ENCODE data around the gene CRTC3.
"Not testable (repeated sequence)": the region's sequence is repeated elsewhere in the genome, so short reads cannot be mapped to it uniquely, and the experiment has no call there.

Gene CRTC3
- total RNA-seq = 91.9 to 98.8 reads per million in 2 donors

DNA sequence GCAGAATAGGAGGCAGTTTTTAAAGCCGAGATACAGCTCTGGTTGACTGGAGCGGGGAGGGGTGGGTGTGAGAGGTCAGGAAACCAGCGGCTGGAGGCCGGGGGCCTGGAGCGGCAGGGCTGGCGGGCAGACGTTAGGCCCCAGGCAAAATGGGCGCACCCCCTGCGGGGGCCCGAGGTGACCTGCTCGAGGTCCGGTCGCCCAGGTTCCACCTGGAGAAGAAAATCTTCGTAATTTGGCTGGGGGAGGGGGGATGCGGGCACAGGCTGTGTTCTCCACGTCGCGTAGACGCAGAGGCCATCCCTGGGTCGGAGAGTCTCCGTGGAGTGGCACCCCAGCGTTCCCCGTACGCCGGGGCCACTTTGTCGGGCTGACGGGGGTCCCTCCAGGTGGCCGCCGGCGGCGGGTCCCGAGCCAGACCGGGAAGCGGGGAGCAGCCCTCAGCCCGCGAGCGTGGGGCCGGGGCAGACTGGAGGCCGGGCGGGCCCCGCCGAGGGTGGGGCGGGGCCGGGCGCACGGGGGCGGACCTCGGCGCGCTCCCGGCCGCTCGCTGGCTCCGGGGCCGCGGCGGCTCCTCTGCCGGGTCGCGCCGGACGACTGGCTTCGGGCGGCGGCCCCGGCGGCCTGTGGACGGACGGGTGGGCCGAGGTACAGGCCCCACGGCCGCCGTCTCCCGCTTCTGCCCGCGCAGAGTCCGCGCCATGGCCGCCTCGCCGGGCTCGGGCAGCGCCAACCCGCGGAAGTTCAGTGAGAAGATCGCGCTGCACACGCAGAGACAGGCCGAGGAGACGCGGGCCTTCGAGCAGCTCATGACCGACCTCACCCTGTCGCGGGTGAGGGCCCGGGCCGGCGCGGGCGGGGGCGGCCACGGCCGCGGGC lies at the start of gene CRTC3:
Gene CRTC3 (plus strand): TSS at position 553 of the 879 bp plus-strand sequence. CDS start 149 bp downstream, at position 702.
- DNase-seq = peak; percentile 23 to 77 (median 39)

DNA sequence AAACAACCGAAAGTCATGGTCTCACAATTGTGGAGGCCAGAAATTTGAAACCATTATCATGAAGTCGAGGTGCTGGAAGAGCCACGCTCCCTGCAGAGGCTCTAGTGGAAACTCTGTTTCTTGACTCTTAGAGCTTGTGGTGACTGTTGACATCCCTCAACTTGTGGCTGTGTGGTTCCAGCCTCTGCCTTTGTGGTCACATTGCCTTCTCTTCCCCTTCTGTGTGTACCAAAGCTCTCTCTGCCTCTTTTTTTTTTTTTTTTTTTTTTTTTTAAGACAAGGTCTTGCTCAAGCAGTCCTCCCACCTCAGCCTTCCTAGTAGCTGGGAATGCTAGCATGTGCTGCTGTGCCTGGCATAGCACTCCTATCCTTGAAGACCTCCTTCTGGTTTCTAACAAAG lies 48.7 kb upstream of the CRTC3 start:
- peak in 1 of 5 experiments; percentile 88 for DNase-seq

DNA sequence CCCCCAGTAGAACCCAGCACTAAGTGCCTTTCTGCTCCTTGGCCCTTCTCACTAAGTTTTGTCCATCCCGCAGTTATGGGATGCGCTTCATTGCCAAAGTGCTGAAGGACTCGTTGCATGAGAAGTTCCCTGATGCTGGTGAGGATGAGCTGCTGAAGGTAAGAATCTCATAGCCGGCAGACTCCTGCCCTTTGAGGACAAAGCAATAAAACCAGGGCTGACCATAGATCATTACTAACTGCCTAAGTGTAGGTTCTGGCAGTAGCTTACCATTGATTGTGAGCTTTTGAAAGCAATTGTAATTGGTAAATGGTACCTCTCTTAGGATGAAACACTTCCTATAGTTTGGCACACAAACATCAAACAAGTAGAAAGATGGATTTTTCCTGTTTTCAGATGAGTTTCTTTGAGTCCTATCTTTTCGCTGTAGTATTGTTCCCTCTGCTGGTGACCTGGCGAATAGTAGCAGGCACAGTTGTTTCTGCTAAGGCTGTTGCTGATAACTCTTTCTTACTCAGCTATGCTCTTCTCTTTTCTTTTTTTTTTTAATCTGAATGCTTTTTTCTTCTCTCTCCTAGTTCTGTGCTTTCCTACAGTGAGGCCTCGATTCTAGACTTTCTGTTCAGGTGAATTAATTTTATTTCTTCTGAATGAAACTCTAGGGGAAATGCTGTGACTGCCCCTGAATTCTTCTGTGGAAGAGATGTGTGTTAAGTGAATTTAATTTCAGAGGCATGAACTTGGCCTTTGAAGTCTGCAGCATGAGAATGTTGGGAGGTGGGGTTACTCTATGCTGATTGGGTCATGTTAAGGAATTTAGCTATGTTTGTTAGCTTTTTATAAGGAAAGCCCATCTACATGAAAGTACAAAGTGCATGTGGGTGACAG lies 47.4 kb upstream of the CRTC3 start:
- peak in 4 of 5 experiments; percentile 12 to 60 (median 16) for DNase-seq

DNA sequence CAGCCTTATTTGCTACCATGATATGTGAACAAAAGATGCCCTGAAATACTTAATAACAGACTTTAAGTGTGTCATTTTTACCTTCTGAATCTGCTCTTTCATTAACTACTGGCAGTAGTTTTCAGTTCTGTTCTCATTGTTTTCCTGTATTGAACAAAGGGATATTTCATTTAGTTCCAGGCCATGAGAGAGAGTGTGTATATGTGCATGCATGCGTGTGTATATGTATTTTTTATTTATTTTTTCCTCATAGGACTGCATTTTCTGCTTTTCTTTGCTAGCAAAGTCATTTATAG lies 46.8 kb upstream of the CRTC3 start:
- no peak for DNase-seq

DNA sequence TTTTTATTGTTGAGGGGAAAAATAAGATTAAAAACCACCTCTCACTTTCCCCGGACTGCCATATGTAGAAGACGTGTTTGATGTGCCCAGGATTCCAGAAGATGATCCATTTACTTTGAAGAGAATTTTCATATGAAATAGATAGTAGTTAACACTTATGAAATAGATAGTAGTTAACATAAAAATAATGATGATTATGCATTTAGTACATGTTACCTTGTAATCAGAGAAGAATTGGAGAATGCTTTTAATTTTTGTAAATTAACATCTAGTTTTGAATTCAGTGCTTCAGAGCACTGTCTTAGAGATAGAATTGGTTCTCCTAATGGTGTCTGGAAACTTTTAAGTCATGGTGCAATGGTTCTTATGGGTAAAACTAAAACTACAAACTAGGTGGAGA lies 46.1 kb upstream of the CRTC3 start:
- no peak for DNase-seq

DNA sequence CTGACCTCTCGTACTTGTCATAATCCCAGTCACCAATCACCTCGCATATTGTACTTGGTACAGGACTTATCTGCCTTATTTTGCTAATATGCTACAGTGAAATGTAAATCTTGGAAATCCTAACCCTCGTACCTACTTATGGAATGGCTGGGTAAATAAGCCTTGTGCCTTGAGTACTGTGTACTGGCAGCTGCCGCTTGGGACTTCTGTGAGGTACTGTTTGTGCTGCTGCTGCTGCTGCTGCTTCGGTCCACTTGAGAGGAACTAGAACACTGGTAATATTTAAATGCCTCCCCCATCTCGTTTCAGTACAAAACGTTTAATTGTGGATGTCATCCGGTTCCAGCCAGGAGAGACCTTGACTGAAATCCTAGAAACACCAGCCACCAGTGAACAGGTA lies 42.5 kb upstream of the CRTC3 start:
- no peak for DNase-seq

GRCh38 chr15:90489514-90489913 lies 40.2 kb upstream of the CRTC3 start:
- peak in 1 of 5 experiments; percentile 50 for DNase-seq

DNA sequence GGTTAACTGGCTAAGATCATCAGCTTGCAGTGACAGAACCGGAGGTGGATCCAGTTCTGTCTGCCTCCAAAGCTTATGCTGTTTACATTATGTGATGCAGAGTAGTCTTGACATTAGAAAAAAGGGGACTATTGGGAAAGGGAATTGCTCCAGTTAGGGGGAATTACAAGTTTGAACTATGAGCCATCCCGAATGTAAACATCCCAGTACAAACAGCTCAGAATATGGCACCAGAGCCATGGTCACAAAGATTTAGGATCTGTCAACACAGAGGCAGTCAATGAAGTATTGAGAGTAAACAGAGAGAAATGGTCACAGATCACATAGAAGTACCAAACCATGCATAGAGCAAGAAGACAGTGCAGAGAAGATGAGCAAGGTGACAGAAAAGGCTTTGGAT lies 39.8 kb upstream of the CRTC3 start:
- no peak for DNase-seq

DNA sequence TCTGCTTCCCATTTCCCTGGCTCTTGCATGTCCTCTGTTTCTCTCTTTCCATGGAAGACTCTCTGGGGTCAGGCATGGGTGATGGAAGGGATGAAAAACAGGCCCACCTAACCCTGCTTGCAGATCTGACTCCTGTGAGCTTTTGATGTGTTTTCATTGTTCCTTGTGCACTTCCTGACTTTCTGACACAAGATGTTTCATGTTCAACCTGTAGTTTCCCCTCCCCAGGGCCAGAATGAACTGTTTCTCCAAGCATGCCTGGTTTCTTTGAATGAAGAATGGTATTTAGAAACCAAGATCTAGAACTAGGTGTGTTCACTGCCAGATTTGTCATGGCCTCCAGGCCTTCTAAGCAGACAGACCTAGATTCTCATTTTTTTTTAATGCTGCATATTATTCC lies 36.1 kb upstream of the CRTC3 start:
- DNase-seq = no peak

DNA sequence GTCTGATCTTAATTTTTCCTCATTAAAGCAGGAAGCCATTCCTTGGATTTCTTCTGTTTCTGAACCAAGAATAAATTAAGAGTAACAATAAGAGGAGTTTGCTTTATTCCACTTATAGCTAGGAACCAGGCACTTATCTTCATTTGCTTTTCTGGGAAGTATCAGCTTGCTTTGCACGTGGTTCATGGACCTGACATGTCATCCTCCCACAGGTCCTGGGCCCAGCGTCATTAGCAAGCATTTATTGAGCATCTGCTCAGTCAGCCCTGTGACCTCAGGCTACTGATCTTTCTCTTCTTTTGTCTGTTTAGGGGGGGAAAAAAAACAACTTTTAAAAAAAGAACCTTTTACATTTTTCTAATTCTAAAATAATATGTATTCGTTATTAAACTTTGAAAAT lies 34.7 kb upstream of the CRTC3 start:
- DNase-seq = no peak

DNA sequence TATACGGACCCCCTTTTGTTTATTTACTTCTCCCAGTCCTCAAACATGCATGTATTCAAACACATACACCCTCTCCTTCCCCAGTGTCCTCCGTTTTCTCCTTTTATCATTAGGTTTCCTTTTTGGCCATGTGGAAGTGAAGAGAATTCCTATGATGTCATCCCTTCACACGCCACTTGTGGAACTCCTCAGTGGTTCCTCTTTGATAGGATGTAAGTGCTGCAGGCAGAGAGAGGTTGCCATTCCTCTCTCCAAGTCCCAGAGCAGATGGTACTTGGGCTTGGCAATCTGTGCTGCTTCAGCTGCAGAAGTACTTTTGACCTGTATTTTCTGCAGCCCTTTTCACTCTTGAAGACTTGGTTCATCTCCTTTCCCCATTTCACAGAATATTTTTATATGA lies 32.9 kb upstream of the CRTC3 start:
- DNase-seq = no peak

DNA sequence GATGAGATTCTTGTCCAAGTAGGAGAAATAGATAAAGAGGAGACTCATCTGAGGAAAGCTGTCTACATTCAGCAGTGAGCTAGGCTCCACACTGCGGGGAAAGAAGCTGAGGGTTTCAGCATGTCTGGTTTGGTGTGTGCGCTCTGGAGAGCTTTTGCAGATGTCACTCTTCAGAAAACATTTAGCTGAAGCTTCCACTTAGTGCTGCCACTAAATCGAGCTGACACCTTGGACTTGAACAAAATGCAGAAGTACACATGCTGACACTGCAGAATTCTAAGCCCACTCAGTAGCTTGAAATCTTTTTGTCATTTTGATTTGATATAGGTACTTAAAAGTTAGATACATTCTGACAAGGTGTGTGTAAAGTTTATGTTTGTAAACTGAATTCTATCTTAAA lies 32.3 kb upstream of the CRTC3 start:
- DNase-seq = no peak

DNA sequence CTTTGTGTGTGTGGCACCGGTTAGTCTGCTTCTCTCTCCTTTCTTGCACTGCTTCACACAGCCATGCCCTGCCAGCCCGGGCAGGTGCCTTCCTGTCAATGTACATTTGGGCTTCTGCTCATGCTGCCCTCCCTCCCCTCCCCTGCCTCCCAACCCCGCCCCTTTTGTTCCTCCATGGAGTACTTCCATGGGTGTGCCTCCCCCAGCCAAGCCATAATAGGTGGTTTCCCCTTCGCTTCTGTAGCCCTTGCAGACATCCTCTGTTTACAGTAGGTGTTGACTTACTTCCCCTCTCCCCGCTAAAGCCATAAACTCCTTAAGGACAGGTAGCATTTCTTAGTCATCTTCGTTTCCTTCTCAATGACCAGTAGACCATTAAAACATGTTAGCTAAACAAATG lies 31.8 kb upstream of the CRTC3 start:
- DNase-seq = no peak

DNA sequence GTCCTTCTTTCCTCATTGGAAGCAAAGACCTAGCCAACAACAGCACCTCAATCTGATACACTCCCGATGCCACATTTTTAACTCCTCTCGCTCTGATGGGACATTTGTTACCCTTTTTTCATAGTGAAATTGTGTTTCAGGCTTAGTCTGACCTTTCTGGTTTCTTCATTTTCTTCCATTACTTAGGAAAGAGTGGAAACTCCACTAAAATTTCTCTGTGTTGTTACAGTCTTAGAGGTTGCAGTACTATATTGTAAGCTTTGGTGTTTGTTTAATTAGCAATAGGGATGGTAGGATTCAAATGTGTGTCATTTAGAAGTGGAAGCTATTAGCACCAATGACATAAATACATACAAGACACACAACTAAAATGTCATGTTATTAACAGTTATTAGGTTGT lies 29.6 kb upstream of the CRTC3 start:
- DNase-seq = no peak

GRCh38 chr15:90501898-90502297 lies 27.8 kb upstream of the CRTC3 start:
- no peak for DNase-seq

GRCh38 chr15:90510781-90511180 lies 18.9 kb upstream of the CRTC3 start:
- not testable (repeated sequence) for DNase-seq

DNA sequence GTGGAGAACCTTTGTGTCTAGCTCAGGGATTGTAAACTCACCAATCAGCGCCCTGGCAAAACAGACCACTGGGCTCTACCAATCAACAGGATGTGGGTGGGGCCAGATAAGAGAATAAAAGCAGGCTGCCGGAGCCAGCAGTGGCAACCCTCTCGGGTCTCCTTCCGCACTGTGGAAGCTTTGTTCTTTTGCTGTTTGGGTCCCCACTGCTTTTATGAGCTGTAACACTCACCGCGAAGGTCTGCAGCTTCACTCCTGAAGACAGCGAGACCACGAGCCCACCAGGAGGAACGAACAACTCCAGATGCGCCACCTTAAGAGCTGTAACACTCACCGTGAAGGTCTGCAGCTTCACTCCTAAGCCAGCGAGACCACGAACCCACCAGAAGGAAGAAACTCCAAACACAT lies 18.5 kb upstream of the CRTC3 start:
- DNase-seq = peak in 1 of 5 experiments; percentile 22

- no peak for DNase-seq
Measured at GRCh38 chr15:90512276-90512675, 17.4 kb upstream of the CRTC3 start.

GRCh38 chr15:90512981-90513380 lies 16.7 kb upstream of the CRTC3 start:
- DNase-seq = no peak

DNA sequence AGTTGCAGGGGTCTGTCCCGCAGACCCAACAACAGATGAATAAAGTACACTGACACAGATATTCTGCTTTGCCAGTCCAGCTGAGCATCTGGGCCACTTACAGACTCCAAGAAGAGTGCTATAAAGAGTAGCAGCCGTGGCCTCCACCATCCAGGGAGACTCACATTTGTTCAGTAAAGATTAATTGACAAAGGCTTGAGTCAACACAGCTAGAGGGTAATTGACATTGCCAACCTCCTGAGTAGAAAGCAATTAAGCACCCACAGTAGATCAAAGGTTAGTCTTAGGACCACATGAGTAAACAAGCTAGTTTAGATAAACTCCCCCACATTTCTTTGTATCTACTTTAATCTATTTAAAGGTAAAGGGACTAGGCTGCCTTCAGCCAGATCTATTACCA lies 16.3 kb upstream of the CRTC3 start:
- no peak for DNase-seq

DNA sequence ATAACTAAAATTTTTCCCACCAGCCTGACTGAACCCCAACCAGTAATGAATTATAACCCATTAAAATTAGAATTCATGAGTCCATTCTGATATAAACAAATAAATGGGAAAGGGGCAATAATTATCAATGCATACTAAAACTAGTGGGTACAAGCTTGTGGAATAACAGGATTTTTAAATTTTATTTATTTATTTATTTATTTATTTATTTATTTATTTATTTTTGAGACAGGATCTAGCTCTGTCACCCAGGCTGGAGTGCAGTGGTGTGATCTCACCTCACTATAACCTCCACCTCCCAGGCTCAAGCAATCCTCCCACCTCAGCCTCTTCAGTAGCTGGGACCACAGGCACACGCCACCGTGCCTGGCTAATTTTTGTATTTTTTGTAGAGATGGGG lies 15.8 kb upstream of the CRTC3 start:
- DNase-seq = not testable (repeated sequence)

GRCh38 chr15:90519688-90520087 lies 10.0 kb upstream of the CRTC3 start:
- no peak for DNase-seq

DNA sequence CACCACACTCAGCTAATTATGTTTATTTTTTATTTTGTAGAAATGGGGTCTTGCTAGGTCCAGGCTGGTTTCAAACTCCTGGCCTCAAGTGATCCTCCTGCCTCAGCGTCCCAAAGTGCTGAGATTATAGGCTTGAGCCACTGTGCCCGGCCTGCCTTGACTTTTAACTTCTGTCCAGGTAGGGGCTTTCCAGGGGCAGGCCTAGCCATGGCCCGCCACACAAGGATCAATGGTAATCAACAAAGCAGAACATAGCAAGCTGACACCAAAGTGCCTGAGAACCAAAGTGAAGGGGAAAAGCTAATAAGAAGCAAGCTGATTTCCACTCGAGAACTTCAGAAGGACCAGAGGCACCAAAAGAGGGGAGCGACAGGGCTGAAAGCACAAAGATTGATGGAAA lies 9.4 kb upstream of the CRTC3 start:
- DNase-seq = no peak

DNA sequence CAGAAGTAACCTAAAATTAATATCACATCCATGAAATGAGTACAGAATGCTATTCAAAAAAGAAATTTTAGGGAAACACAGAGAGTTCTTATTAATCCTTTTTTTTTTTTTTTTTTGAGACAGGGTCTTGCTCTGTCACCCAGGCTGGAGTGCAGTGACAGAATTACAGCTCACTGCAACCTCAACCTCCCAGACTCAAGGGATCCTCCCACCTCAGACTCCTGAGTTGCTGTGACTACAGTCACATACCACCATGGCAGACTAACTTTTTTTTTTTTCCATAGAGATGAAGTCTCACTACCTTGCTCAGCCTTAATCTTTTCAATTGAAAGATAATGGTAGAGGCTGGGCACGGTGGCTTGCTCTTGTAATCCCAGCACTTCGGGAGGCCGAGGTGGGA lies 6.3 kb upstream of the CRTC3 start:
- no peak for DNase-seq
